A549 (cell line): Measurements from ENCODE around the gene HHATL.

Source experiments
- POLR2A ChIP-seq: IDR thresholded peaks from 2 replicates; pipeline ENCODE4 v1.6.1; 2012; ENCODE audit warnings: mild to moderate bottlenecking, low read length
- TF ChIP-seq, protein P1 (sequence below): IDR thresholded peaks from 2 replicates; pipeline ENCODE4 v1.6.1; 2012

DNA sequence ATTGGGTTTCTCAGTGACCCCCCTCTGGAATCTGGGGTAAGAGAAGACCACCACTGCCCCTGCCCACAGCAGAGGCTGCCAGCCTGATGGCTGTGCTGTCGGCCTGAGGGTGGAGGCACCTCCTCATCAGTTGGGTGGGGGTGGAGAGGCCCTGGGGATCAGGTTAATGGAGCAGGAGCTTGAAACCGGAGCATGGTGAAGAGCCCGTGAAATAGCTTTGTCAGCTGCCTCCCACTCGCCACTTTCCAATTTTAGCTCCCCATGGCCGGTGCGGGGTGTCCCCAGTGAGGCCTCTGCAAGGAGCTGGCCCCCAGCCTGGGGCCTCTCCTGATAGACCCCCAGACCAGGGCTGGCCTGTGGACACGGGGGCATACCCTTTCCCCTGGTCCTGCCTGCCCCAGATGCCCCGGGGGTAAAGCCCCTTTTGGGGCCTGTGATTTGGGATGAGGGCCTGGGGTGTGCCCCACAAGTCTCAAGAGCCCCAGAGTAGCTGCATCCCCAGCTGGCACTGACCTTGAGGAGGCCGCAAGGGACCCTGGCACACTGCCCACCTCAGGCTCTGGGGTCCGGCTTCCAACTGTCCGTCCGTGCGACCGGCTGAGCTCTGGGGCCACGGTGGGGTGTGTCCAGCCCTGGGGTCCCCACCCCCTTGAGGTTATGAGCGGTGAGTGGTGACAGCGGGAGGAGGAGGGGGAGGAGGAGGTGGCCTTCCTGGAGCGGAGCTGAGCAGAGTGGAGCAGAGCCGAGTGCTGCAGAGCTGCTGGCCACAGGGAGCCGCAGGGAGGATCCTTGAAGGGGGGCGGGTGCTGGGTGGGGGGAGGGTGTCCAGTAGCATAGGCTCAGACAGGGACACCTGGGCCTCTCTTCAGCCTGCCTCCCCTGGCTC lies at the start of gene HHATL:
- TF ChIP-seq, protein P1, sequence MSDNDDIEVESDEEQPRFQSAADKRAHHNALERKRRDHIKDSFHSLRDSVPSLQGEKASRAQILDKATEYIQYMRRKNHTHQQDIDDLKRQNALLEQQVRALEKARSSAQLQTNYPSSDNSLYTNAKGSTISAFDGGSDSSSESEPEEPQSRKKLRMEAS: no peak
- TF ChIP-seq POLR2A: no peak
